Endothelial cell of umbilical vein (primary cell): ENCODE results near the gene GPR107. TPM values are rescaled to one million over a fixed set of nuclear protein-coding genes. Genes with fewer than 3 reads are reported as not detected.

Source experiments
- BruUV-seq: library from RNA; stranded (reverse); fragments of 400-500 nt; replicated peaks from 2 replicates; lab custom pipeline; 2021; lab: Mats Ljungman, UMichigan
- CTCF ChIA-PET: fragments of 300-600, 350-600 bp; sonication (Branson Sonifier 250); formaldehyde crosslinking; loops from one replicate; lab custom pipeline; 2021; ENCODE audit warnings: antibody characterized with exemption, inconsistent platforms; lab: Charles Lee
- POLR2A ChIA-PET: fragments of 300-600, 350-600 bp; sonication (Branson Sonifier 250); formaldehyde crosslinking; loops from one replicate; lab custom pipeline; 2021; ENCODE audit warnings: antibody characterized with exemption, inconsistent platforms; lab: Charles Lee
- DNase-seq: peaks from one replicate; pipeline ENCODE4 v3.0.0-alpha.2; 2011; ENCODE audit warnings: low read depth, low spot score
- FAIRE-seq: peaks from 2 replicates; lab custom pipeline; 2011; peaks lifted over from hg19 to GRCh38; lab: Jason Lieb, UNC
- H2AFZ ChIP-seq: 2 replicates; pipeline ENCODE4 v1.6.0; 2012; ENCODE audit warnings: low read depth, low read length, control low read depth, inconsistent platforms
- H3K27ac ChIP-seq: 2 replicates; pipeline ENCODE4 v1.5.1; 2011; ENCODE audit warnings: low read depth, mild to moderate bottlenecking, control low read depth, low read length, moderate library complexity; ENCODE audit not compliant: insufficient read depth
- H3K27me3 ChIP-seq, 2 experiments: 2 replicates each; pipeline versions ENCODE4 v1.6.0 to v1.6.1; 2011; ENCODE audit warnings: low read length in 2 of 2, mixed read lengths in 1 of 2; ENCODE audit not compliant: control insufficient read depth in 2 of 2, insufficient read depth in 2 of 2
- H3K36me3 ChIP-seq, 2 experiments: 2 replicates in 1 of 2; 3 replicates in 1 of 2; pipeline ENCODE4 v1.5.1; 2011; ENCODE audit warnings: low read length in 2 of 2, mild to moderate bottlenecking in 1 of 2, moderate library complexity in 1 of 2; ENCODE audit not compliant: control insufficient read depth in 2 of 2, insufficient read depth in 2 of 2; ENCODE audit errors: extremely low read depth in 1 of 2
- H3K4me1 ChIP-seq: 3 replicates; pipeline ENCODE4 v1.5.1; 2011; ENCODE audit warnings: mild to moderate bottlenecking, low read length; ENCODE audit not compliant: control insufficient read depth, insufficient read depth; ENCODE audit errors: extremely low read depth
- H3K4me2 ChIP-seq: 2 replicates; pipeline ENCODE4 v1.6.1; 2011; ENCODE audit warnings: low read length, control low read depth, mixed read lengths; ENCODE audit not compliant: insufficient read depth
- H3K4me3 ChIP-seq, 3 experiments: fragments of 200-600 bp in 1 of 3; sonication (generic), shearing (Covaris generic) in 1 of 3; replicated peaks in 1 of 3; 2 replicates each; pipeline ENCODE4 v1.5.1; 2011 to 2016; ENCODE audit warnings: control low read depth in 3 of 3, low read length in 3 of 3, mild to moderate bottlenecking in 2 of 3, inconsistent platforms in 1 of 3, low read depth in 1 of 3, moderate library complexity in 1 of 3; ENCODE audit not compliant: insufficient read depth in 1 of 3
- H3K79me2 ChIP-seq: 2 replicates; pipeline ENCODE4 v1.6.0; 2012; ENCODE audit warnings: low read length, inconsistent platforms; ENCODE audit not compliant: control insufficient read depth, insufficient read depth
- H3K9ac ChIP-seq: replicated peaks from 2 replicates; pipeline ENCODE3; 2011; ENCODE audit warnings: low read length, control low read depth; ENCODE audit not compliant: insufficient read depth; ENCODE audit errors: extremely low read depth
- H3K9me1 ChIP-seq: replicated peaks from 3 replicates; pipeline ENCODE4 v1.6.0; 2011; ENCODE audit warnings: mild to moderate bottlenecking, low read length; ENCODE audit not compliant: control insufficient read depth, insufficient read depth; ENCODE audit errors: extremely low read depth
- H3K9me3 ChIP-seq: replicated peaks from 2 replicates; pipeline ENCODE4 v1.5.1; 2012; ENCODE audit warnings: low read length, inconsistent platforms; ENCODE audit not compliant: control insufficient read depth, insufficient read depth
- H4K20me1 ChIP-seq: replicated peaks from 2 replicates; pipeline ENCODE3; 2011; ENCODE audit warnings: mild to moderate bottlenecking, low read length; ENCODE audit not compliant: control insufficient read depth, insufficient read depth; ENCODE audit errors: extremely low read depth
- EZH2 ChIP-seq: IDR thresholded peaks from 2 replicates; pipeline ENCODE4 v1.6.1; 2012; ENCODE audit warnings: borderline replicate concordance, low read depth, mild to moderate bottlenecking, moderate library complexity, low read length, inconsistent platforms; ENCODE audit not compliant: severe bottlenecking
- FOS ChIP-seq: IDR thresholded peaks from 2 replicates; pipeline ENCODE4 v1.6.1; 2011; ENCODE audit warnings: mild to moderate bottlenecking, low read length, moderate library complexity, borderline replicate concordance; ENCODE audit not compliant: insufficient read depth
- GATA2 ChIP-seq: IDR thresholded peaks from 2 replicates; pipeline ENCODE4 v1.7.0; 2011; ENCODE audit warnings: low read depth, mild to moderate bottlenecking, moderate library complexity, mixed read lengths, low read length; ENCODE audit not compliant: insufficient read length, insufficient read depth
- JUN ChIP-seq: IDR thresholded peaks from 2 replicates; pipeline ENCODE4 v1.6.1; 2011; ENCODE audit warnings: borderline replicate concordance, low read depth; ENCODE audit not compliant: insufficient read length, insufficient read depth
- MYC ChIP-seq: IDR thresholded peaks from one replicate; pipeline ENCODE4 v1.6.1; 2011; ENCODE audit warnings: mild to moderate bottlenecking, low read depth, low read length
- POLR2A ChIP-seq: IDR thresholded peaks from 2 replicates; pipeline ENCODE4 v1.6.1; 2012; ENCODE audit warnings: low read depth, mild to moderate bottlenecking, control low read depth, low read length
- POLR2AphosphoS5 ChIP-seq: IDR thresholded peaks from 2 replicates; pipeline ENCODE4 v1.6.1; 2012; ENCODE audit warnings: low read depth, mild to moderate bottlenecking, control low read depth, low read length, moderate library complexity; ENCODE audit not compliant: insufficient read depth
- dilution Hi-C: fragments of 300-500 bp; cut with MboI; formaldehyde crosslinking; loops from one replicate; pipeline ENCODE4 v1.15.0; 2019; ENCODE audit warnings: low sequenced_read_pairs; ENCODE audit not compliant: extremely low pct_ligation_motif_present
- intact Hi-C: fragments of 100-400 bp; cut with micrococcal nuclease; formaldehyde crosslinking; loops from one replicate; pipeline ENCODE4 v1.10.0; 2022
- polyA plus RNA-seq, 4 experiments: library from polyadenylated mRNA; depleted of rRNA in 3 of 4; stranded (reverse) in 3 of 4; unstranded in 1 of 4; fragments of >200 nt; gene quantifications; 2 replicates each; pipeline versions ENCODE4 v1.2.1 to v1.2.3, GENCODE V29; 2011 to 2012; ENCODE audit warnings: missing spikeins in 1 of 4
- total RNA-seq: library from RNA; stranded (reverse); gene quantifications from 2 replicates; pipeline ENCODE4 v1.2.3, GENCODE V29; 2021
- TF ChIP-seq, protein P1 (sequence below), 2 donors: IDR thresholded peaks; 1 replicate in 1 of 2; 2 replicates in 1 of 2; pipeline ENCODE4 v1.5.1; 2011; ENCODE audit warnings: low read length in 2 of 2, mild to moderate bottlenecking in 2 of 2, moderate library complexity in 2 of 2, control low read depth in 1 of 2, inconsistent platforms in 1 of 2, low read depth in 1 of 2; ENCODE audit not compliant: insufficient read depth in 1 of 2; ENCODE audit errors: extremely low read depth in 1 of 2
- TF ChIP-seq, protein P2 (sequence below): IDR thresholded peaks from 2 replicates; pipeline ENCODE4 v1.6.1; 2011; ENCODE audit not compliant: insufficient read depth, insufficient read length

GPR107 gene
- total and polyA plus RNA-seq, 2 donors (not counting 3 experiments of a cell fraction or from before 2014, with no cell fraction given) = 27.2 to 38.9 TPM

DNA sequence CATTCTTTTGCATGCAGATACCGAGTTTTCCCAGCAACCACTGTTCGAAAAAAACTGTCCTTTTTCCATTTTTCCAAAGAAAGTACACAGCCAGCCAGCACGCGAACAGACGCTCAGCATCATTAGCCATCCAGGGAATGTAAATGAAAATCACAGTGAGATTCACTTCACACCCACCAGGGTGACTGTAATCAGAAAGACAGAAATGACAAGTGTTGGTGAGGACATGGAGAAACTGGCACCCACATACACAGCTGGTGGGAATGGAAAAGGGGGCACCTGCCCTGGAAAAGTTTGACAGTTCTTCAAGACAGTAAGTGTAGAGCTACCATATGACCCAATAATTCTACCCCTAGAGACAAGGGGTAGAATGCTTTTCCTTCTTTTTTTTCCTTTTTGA lies 93.5 kb downstream of the GPR107 start:
- Histone ChIP-seq H3K9me1 (no peaks in the 10 kb centered on the region), H3K27me3 (peaks cover 4 to 9% of the 10 kb centered on the region in 2 experiments), H3K4me2 (no peak overlapping the region), H4K20me1 (no peaks in the 10 kb centered on the region), H3K4me3 (no peak overlapping the region), H3K79me2 (no peaks in the 10 kb centered on the region), H3K36me3 (no peaks in the 10 kb centered on the region), H3K4me1 (peaks cover 2% of the 10 kb centered on the region), H3K9ac (no peak overlapping the region), H2AFZ (no peak overlapping the region), H3K27ac (no peak overlapping the region), H3K9me3 (no peaks in the 10 kb centered on the region)
- no TSS peak for BruUV-seq
- POLR2A ChIA-PET = no interaction called here
- CTCF ChIA-PET = interaction anchor here (1.6 kb wide), 1 partner anchor 89 kb away, joined by 5 read pairs; no protein-coding TSS in a partner anchor
- no peak for TF ChIP-seq FOS
- TF ChIP-seq POLR2A = no peak
- no peak for TF ChIP-seq JUN
- no peak for TF ChIP-seq POLR2AphosphoS5
- TF ChIP-seq, protein P1, sequence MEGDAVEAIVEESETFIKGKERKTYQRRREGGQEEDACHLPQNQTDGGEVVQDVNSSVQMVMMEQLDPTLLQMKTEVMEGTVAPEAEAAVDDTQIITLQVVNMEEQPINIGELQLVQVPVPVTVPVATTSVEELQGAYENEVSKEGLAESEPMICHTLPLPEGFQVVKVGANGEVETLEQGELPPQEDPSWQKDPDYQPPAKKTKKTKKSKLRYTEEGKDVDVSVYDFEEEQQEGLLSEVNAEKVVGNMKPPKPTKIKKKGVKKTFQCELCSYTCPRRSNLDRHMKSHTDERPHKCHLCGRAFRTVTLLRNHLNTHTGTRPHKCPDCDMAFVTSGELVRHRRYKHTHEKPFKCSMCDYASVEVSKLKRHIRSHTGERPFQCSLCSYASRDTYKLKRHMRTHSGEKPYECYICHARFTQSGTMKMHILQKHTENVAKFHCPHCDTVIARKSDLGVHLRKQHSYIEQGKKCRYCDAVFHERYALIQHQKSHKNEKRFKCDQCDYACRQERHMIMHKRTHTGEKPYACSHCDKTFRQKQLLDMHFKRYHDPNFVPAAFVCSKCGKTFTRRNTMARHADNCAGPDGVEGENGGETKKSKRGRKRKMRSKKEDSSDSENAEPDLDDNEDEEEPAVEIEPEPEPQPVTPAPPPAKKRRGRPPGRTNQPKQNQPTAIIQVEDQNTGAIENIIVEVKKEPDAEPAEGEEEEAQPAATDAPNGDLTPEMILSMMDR (IDR thresholded peaks at IDR 0.05; ENCODE audit: extremely low read depth in 1 of 2, insufficient read depth in 1 of 2, low read depth in 1 of 2, low read length in 2 of 2) = no peak
- TF ChIP-seq MYC = no peak
- TF ChIP-seq EZH2 = no peak
- TF ChIP-seq GATA2 = no peak
- TF ChIP-seq, protein P2, sequence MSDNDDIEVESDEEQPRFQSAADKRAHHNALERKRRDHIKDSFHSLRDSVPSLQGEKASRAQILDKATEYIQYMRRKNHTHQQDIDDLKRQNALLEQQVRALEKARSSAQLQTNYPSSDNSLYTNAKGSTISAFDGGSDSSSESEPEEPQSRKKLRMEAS = no peak
- dilution Hi-C loops (no loop called here), intact Hi-C loops (no loop called here)
- FAIRE-seq (no peak), DNase-seq (no peak)
